Measurements from ENCODE around the gene ASPG. TPM values are rescaled to one million over a fixed set of nuclear protein-coding genes. Genes with fewer than 3 reads are reported as not detected.

Gene ASPG
- total and polyA plus RNA-seq, 8 donors = 0.16 to 0.68 (median 0.23) TPM; not detected in 2

DNA sequence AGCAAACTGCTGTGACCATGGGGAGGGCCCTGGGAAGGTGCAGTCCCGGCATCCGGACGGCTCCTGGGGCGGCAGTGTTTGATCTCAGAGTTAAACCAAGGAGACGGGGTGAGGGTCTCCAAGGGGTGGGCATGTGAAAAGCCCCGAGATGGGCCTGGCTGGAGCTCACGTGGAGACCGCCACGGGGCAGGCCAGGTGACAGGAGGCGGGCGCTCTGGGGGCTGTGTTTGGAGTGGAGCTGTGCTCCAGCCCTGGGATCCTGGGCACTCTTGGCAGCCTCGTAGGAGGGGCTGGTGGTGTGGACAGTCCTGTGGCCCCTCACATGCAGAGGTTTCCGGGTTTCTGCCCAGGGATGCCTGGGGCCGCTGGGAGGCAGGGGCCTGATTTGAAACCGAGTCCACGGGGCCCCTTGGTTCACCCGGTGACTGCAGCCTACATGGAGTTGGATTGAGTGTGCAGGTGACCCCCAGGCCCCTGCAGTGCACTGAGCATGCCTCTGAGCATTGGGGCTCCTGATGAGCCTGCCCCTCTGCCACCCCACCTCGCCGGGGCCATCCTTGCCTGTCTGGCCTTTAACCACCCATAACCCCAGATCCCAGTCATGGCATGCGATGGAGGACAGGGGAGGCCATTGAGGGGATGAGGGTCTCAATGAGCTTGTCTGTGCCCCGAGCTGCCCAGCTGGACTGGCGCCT is 61.3 kb downstream of the ASPG start:
- no peaks in the 10 kb centered on the region for H3K9me3 ChIP-seq
- peak in 2 of 6 donors; percentile 50 to 65 for DNase-seq
- TF ChIP-seq, protein P1, sequence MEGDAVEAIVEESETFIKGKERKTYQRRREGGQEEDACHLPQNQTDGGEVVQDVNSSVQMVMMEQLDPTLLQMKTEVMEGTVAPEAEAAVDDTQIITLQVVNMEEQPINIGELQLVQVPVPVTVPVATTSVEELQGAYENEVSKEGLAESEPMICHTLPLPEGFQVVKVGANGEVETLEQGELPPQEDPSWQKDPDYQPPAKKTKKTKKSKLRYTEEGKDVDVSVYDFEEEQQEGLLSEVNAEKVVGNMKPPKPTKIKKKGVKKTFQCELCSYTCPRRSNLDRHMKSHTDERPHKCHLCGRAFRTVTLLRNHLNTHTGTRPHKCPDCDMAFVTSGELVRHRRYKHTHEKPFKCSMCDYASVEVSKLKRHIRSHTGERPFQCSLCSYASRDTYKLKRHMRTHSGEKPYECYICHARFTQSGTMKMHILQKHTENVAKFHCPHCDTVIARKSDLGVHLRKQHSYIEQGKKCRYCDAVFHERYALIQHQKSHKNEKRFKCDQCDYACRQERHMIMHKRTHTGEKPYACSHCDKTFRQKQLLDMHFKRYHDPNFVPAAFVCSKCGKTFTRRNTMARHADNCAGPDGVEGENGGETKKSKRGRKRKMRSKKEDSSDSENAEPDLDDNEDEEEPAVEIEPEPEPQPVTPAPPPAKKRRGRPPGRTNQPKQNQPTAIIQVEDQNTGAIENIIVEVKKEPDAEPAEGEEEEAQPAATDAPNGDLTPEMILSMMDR (IDR thresholded peaks at IDR 0.05) = no peak
- H3K4me1 ChIP-seq = peaks cover 0 to 22% (median 5%) of the 10 kb centered on the region in 3 donors
- H3K27ac ChIP-seq = no peak overlapping the region
- 73 to 86% methylated on average over 22 of the region's 22 CpGs for WGBS, 2 donors
- ATAC-seq = no peak
- intact Hi-C loops (cut with DNase I) = loop anchor here in 2 of 3 donors (10.0 kb wide), 2 partner anchors 418 to 498 kb away; no protein-coding TSS in a partner anchor
- no peaks in the 10 kb centered on the region for H3K36me3 ChIP-seq
- H3K27me3 ChIP-seq = no peaks in the 10 kb centered on the region
- FAIRE-seq = no peak
- H3K4me3 ChIP-seq = no peak overlapping the region

DNA sequence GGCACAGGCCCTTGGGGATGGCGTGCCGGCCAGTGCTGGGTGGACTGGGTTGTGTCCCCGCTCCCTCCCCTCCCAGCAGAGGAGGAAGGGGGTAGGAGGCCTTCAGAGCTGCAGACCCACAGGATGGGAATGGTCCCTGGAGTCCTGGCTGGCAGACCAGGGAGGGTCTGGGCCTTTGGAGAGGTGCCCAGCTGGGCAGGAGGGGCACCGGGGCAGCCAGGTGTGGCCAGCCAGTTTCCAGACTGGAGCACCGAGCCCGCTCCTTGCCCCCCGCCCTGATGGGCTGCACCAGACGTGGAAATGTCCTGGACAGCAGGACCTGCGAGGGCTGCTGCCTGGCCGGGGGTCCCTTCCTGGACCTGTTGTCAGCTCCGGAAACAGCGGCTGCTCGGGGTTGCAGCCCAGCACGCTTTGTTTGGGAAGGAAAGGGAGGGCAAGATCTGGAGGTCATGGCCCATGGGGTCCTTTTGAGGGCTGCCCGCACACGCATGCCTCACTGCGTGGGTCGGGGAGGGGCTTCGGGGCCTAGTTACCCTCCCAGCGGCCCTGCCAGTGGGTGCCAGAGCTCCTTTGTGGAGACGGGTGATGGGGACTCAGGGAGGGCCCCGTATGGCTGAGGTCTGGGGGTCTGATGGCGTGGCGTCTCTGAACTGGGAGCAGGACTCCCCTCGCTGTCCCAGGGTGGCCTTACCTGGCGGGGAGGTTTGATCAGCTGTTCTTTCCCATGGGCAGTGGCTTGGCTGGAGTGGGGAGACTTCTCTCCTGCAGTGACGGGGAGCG is 62.0 kb downstream of the ASPG start:
- WGBS, 2 donors = 56 to 59% methylated on average over 28 of the region's 28 CpGs
- FAIRE-seq (no peak), DNase-seq (peak in 5 of 6 donors; percentile 43 to 75 (median 54)), ATAC-seq (peak in 2 of 4 donors; percentile 9 to 56)
- intact Hi-C loops (cut with DNase I) = loop anchor here in 2 of 3 donors (10.0 kb wide), 2 partner anchors 417 to 497 kb away; no protein-coding TSS in a partner anchor
- Histone ChIP-seq H3K36me3 (no peaks in the 10 kb centered on the region), H3K4me3 (peak overlapping the region in 1 of 4 donors; percentile 5), H3K9me3 (no peaks in the 10 kb centered on the region), H3K27me3 (no peaks in the 10 kb centered on the region), H3K27ac (peak overlapping the region in 2 of 4 donors; percentile 8 to 60), H3K4me1 (peaks cover 0 to 22% (median 5%) of the 10 kb centered on the region in 3 donors)
- TF ChIP-seq, protein P1 (IDR thresholded peaks at IDR 0.05) = no peak

DNA sequence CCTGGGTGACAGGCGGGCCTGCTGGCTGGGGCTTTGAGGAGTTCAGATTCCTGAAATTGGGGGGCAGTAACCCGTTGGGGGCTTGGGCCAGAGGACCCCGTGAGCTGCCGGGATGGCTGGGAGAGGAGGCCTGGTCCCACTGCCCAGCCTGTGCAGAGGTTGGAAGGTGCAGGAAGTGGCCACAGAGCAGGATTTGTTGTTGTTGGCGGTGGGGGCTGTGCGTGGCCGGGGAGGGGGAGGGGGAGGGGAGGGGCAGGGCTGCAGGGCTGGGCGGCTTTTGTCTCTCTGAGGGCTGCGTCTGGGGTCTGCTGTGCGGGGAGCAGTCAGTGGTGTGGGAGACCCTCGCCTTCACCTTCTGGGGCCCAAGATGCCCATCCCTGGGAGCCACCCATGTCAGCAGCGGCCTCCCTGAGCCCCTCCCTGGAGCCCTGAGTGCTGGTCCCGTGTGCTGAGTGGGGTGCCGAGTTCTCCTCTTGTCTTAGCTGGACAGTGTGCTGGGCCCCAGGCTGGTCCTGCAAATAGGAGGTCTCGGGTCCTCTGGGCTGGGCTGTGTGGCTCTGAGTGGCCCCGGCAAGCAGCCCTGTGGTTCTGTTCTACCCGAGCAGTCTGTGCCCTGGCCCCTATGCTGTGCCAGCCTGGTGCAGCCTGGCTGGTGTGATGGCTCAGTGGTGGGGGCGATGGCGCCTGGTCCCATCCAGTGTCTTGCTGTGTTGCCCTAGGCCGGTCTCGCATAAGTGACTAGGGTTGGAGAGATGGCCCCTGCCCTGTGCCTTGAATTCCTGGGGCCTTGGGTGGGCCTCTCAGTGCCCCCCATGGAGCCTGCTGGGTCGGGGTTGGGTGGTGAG is 63.2 kb downstream of the ASPG start:
- Histone ChIP-seq H3K9me3 (no peaks in the 10 kb centered on the region), H3K27ac (peak overlapping the region in 2 of 4 donors; percentile 22 to 60), H3K27me3 (no peaks in the 10 kb centered on the region), H3K36me3 (no peaks in the 10 kb centered on the region), H3K4me1 (peaks cover 0 to 22% (median 5%) of the 10 kb centered on the region in 3 donors), H3K4me3 (peak overlapping the region in 1 of 4 donors; percentile 12)
- ATAC-seq = peak in 2 of 4 donors; percentile 6 to 7
- TF ChIP-seq, protein P1 (IDR thresholded peaks at IDR 0.05) = no peak
- peak in 3 of 6 donors; percentile 29 to 68 (median 54) for DNase-seq
- FAIRE-seq = no peak
- intact Hi-C loops (cut with DNase I) = loop anchor here in 2 of 3 donors (10.0 kb wide), 2 partner anchors 416 to 496 kb away; no protein-coding TSS in a partner anchor
- 50 to 65% methylated on average over 18 to 22 of the region's 22 CpGs for WGBS, 2 donors

DNA sequence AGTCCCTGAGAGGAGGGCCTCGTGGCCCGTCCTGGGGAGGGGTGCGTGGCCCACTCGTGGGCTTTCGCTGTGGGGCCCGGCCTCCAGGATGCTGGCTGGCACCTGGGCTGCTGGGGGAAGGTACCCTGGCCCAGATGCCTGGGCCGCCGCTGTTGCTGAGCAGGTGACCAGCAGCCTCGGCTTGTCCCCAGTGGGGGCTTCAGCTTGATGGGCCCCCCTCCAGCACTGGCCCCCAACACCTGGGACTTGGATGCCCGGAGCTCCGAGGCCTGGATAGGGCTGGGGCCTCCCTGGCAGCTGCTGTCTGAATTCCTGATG is 63.7 kb downstream of the ASPG start:
- Histone ChIP-seq H3K9me3 (no peaks in the 10 kb centered on the region), H3K27ac (peak overlapping the region in 2 of 4 donors; percentile 22 to 60), H3K27me3 (no peaks in the 10 kb centered on the region), H3K4me1 (peaks cover 0 to 22% (median 5%) of the 10 kb centered on the region in 3 donors), H3K4me3 (peak overlapping the region in 1 of 4 donors; percentile 12), H3K36me3 (no peaks in the 10 kb centered on the region)
- no peak for FAIRE-seq
- DNase-seq = peak in 2 of 6 donors; percentile 32 to 64
- ATAC-seq = no peak
- TF ChIP-seq, protein P1 (IDR thresholded peaks at IDR 0.05) = no peak
- intact Hi-C loops (cut with DNase I) = loop anchor here in 2 of 3 donors (10.0 kb wide), 2 partner anchors 416 to 496 kb away; no protein-coding TSS in a partner anchor
- WGBS, 2 donors = 57 to 80% methylated on average over 7 to 11 of the region's 11 CpGs
